ENCODE data around the gene RTEL1. TPM values are rescaled to one million over a fixed set of nuclear protein-coding genes. Genes with fewer than 3 reads are reported as not detected.

Gene RTEL1
- total RNA-seq, 6 experiments from 2014 or later, result 9.6 to 16.3 (median 12.4) TPM

GRCh38 chr20:63708301-63709148, 50.4 kb downstream of the RTEL1 start:
- H3K9me3 ChIP-seq, result no peaks in the 10 kb centered on the region
- H3K27me3 ChIP-seq, result no peaks in the 10 kb centered on the region
- 26% methylated on average over 19 of the region's 67 CpGs for WGBS (ENCODE audit: insufficient coverage, low coverage, low lambda C conversion rate, missing lambda C conversion rate)
- DNase-seq (peak; percentile 28 to 61 (median 56)), ATAC-seq (no peak)
- H3K36me3 ChIP-seq, result peaks cover 0 to 24% (median 9%) of the 10 kb centered on the region in 4 donors
- peak overlapping the region; percentile 98 to 99 (median 99) for H3K4me3 ChIP-seq
- TF ChIP-seq CTCF (IDR thresholded peaks at IDR 0.05), result no peak
- no peak for TF ChIP-seq POLR2A (IDR thresholded peaks at IDR 0.05)
- H3K4me1 ChIP-seq, result peaks cover 0 to 18% (median 4%) of the 10 kb centered on the region in 4 donors
- intact Hi-C loops (cut with DNase I), result no loop called here
- peak overlapping the region in 2 of 3 donors; percentile 79 to 86 for H3K27ac ChIP-seq

GRCh38 chr20:63709149-63709527, 51.0 kb downstream of the RTEL1 start:
- H3K4me1 ChIP-seq, result peaks cover 0 to 18% (median 4%) of the 10 kb centered on the region in 4 donors
- H3K27me3 ChIP-seq, result no peaks in the 10 kb centered on the region
- ATAC-seq (no peak), DNase-seq (peak in 2 of 3 donors; percentile 14 to 32)
- H3K9me3 ChIP-seq, result no peaks in the 10 kb centered on the region
- intact Hi-C loops (cut with DNase I), result no loop called here
- no peak overlapping the region for H3K4me3 ChIP-seq
- peaks cover 0 to 23% (median 8%) of the 10 kb centered on the region in 4 donors for H3K36me3 ChIP-seq
- no peak overlapping the region for H3K27ac ChIP-seq
- no peak for TF ChIP-seq CTCF (IDR thresholded peaks at IDR 0.05)
- WGBS (ENCODE audit: insufficient coverage, low coverage, low lambda C conversion rate, missing lambda C conversion rate), result 82% methylated on average over 9 of the region's 17 CpGs

- DNase-seq (peak in 1 of 3 donors; percentile 11), ATAC-seq (no peak)
- TF ChIP-seq POLR2A (IDR thresholded peaks at IDR 0.05) (no peak), CTCF (IDR thresholded peaks at IDR 0.05) (no peak)
- H3K27me3 ChIP-seq, result no peaks in the 10 kb centered on the region
- peaks cover 0 to 4% (median 3%) of the 10 kb centered on the region in 4 donors for H3K36me3 ChIP-seq
- H3K4me3 ChIP-seq, result no peak overlapping the region
- H3K4me1 ChIP-seq, result peaks cover 0 to 17% (median 4%) of the 10 kb centered on the region in 4 donors
- H3K9me3 ChIP-seq, result no peaks in the 10 kb centered on the region
- 65% methylated on average over 6 of the region's 12 CpGs for WGBS (ENCODE audit: insufficient coverage, low coverage, low lambda C conversion rate, missing lambda C conversion rate)
- intact Hi-C loops (cut with DNase I), result no loop called here
- no peak overlapping the region for H3K27ac ChIP-seq
Observed at GRCh38 chr20:63711085-63711645, 53.1 kb downstream of the RTEL1 start.

GRCh38 chr20:63712191-63712590, 54.1 kb downstream of the RTEL1 start:
- no peaks in the 10 kb centered on the region for H3K27me3 ChIP-seq
- peaks cover 0 to 10% (median 4%) of the 10 kb centered on the region in 4 donors for H3K4me1 ChIP-seq
- H3K36me3 ChIP-seq, result peaks cover 0 to 4% (median 1%) of the 10 kb centered on the region in 4 donors
- WGBS (ENCODE audit: insufficient coverage, low coverage, low lambda C conversion rate, missing lambda C conversion rate), result 100% methylated on average over 1 of the region's 1 CpG
- ATAC-seq, result no peak
- no peak overlapping the region for H3K4me3 ChIP-seq
- TF ChIP-seq CTCF (IDR thresholded peaks at IDR 0.05) (no peak), POLR2A (IDR thresholded peaks at IDR 0.05) (no peak)
- no peak overlapping the region for H3K27ac ChIP-seq
- no peak for DNase-seq
- H3K9me3 ChIP-seq, result no peaks in the 10 kb centered on the region
- intact Hi-C loops (cut with DNase I), result no loop called here

Measured in right lobe of liver (tissue), 6 donors.